Subcutaneous adipose tissue (tissue), 4 donors: ENCODE data around the gene BTN3A1. TPM values are rescaled to one million over a fixed set of nuclear protein-coding genes. Genes with fewer than 3 reads are reported as not detected.

Source experiments
- CTCF ChIP-seq: fragments of 450-650 bp; IDR thresholded peaks from one replicate; pipeline ENCODE4 v1.5.1; 2016; ENCODE audit warnings: low read depth, mild to moderate bottlenecking, control low read depth, antibody characterized with exemption, moderate library complexity
- total RNA-seq, 4 donors: library from RNA; depleted of rRNA; stranded (reverse); fragments of >200 nt; gene quantifications; one replicate each; pipeline ENCODE4 v1.1.0, GENCODE V29; 2016

Gene BTN3A1
- total RNA-seq, 4 donors from 2014 or later = 9.6 to 25.2 (median 16.5) TPM

- TF ChIP-seq CTCF = no peak
These were observed 40.5 kb upstream of the BTN3A1 start for GRCh38 chr6:26361544-26361943.

GRCh38 chr6:26362093-26362835 is 39.8 kb upstream of the BTN3A1 start:
- no peak for TF ChIP-seq CTCF

- TF ChIP-seq CTCF = no peak
These were observed 39.2 kb upstream of the BTN3A1 start for GRCh38 chr6:26362836-26363220.

- no peak for TF ChIP-seq CTCF
These were observed 38.0 kb upstream of the BTN3A1 start for GRCh38 chr6:26363882-26364701.

- no peak for TF ChIP-seq CTCF
These were observed 36.5 kb upstream of the BTN3A1 start for GRCh38 chr6:26365633-26365995.

- TF ChIP-seq CTCF = no peak
These were observed 35.6 kb upstream of the BTN3A1 start for GRCh38 chr6:26366504-26366903.

GRCh38 chr6:26367114-26367513 is 35.0 kb upstream of the BTN3A1 start:
- TF ChIP-seq CTCF = no peak
